ENCODE results near the gene SRSF3.
"Not testable (repeated sequence)": the region's sequence is repeated elsewhere in the genome, so short reads cannot be mapped to it uniquely, and the experiment has no call there.

Gene SRSF3

GRCh38 chr6:36594029-36594815, at the start of gene SRSF3:
TSS of gene SRSF3 (plus strand) at chr6:36594362. CDS start at chr6:36596763, 2,401 bp downstream.
- DNase-seq (ENCODE audit: low read depth): peak; percentile 98

- DNase-seq (ENCODE audit: low read depth): no peak
These were observed 48.3 kb upstream of the SRSF3 start for GRCh38 chr6:36545767-36546307.

- no peak for DNase-seq (ENCODE audit: low read depth)
These were observed 47.7 kb upstream of the SRSF3 start for GRCh38 chr6:36546308-36546919.

GRCh38 chr6:36546920-36547645, 47.1 kb upstream of the SRSF3 start, which contains the start of gene STK38:
TSS of gene STK38 (minus strand) at chr6:36547479. CDS start at chr6:36540202, 7,277 bp downstream.
- DNase-seq (ENCODE audit: low read depth): peak; percentile 84

GRCh38 chr6:36547646-36548400, 46.3 kb upstream of the SRSF3 start:
- no peak for DNase-seq (ENCODE audit: low read depth)

- no peak for DNase-seq (ENCODE audit: low read depth)
These were observed 45.8 kb upstream of the SRSF3 start for GRCh38 chr6:36548401-36548743.

- DNase-seq (ENCODE audit: low read depth): no peak
These were observed 43.6 kb upstream of the SRSF3 start for GRCh38 chr6:36550473-36551000.

GRCh38 chr6:36555750-36556252, 38.4 kb upstream of the SRSF3 start:
- DNase-seq (ENCODE audit: low read depth): no peak

GRCh38 chr6:36556281-36556680, 37.9 kb upstream of the SRSF3 start:
- no peak for DNase-seq (ENCODE audit: low read depth)

- DNase-seq (ENCODE audit: low read depth): no peak
These were observed 35.0 kb upstream of the SRSF3 start for GRCh38 chr6:36559011-36559793.

- no peak for DNase-seq (ENCODE audit: low read depth)
These were observed 33.3 kb upstream of the SRSF3 start for GRCh38 chr6:36560822-36561221.

GRCh38 chr6:36563237-36563927, 30.8 kb upstream of the SRSF3 start:
- no peak for DNase-seq (ENCODE audit: low read depth)

GRCh38 chr6:36563928-36564284, 30.3 kb upstream of the SRSF3 start:
- DNase-seq (ENCODE audit: low read depth): no peak

- DNase-seq (ENCODE audit: low read depth): no peak
These were observed 27.7 kb upstream of the SRSF3 start for GRCh38 chr6:36566418-36566905.

- DNase-seq (ENCODE audit: low read depth): no peak
These were observed 23.9 kb upstream of the SRSF3 start for GRCh38 chr6:36570264-36570663.

GRCh38 chr6:36571122-36572043, 22.8 kb upstream of the SRSF3 start:
- no peak for DNase-seq (ENCODE audit: low read depth)

GRCh38 chr6:36572353-36573311, 21.5 kb upstream of the SRSF3 start:
- DNase-seq (ENCODE audit: low read depth): not testable (repeated sequence)

- no peak for DNase-seq (ENCODE audit: low read depth)
These were observed 19.5 kb upstream of the SRSF3 start for GRCh38 chr6:36574679-36575078.
